Stimulated activated naive CD8-positive, alpha-beta T cell treated with anti-CD3 and anti-CD28 coated beads, Interleukin-15, amount 100 ng/mL, for 72 hours (primary cell): ENCODE results near the gene DNAJC21.
A peak's percentile ranks its signal among the peaks of the same experiment; 100 is the strongest.

Experiments used
- ATAC-seq: fragments of 150-1000 bp; cut with Tn5 transposase; 2 replicates; pipeline ENCODE4 v1.10.0; 2021; ENCODE audit warnings: mild to moderate bottlenecking, moderate library complexity
- DNase-seq, 2 donors: peaks; one replicate each; pipeline ENCODE4 v3.0.0; 2021 to 2022
- H3K27ac Mint-ChIP-seq, 2 donors: one replicate each; pipeline ENCODE4 v1.8.0; 2022; ENCODE audit warnings: mild to moderate bottlenecking in 2 of 2, mixed read lengths in 2 of 2, moderate library complexity in 2 of 2
- H3K27me3 Mint-ChIP-seq: one replicate; pipeline ENCODE4 v1.8.0; 2022; ENCODE audit warnings: mixed read lengths
- H3K4me1 Mint-ChIP-seq: one replicate; pipeline ENCODE4 v1.8.0; 2022; ENCODE audit warnings: mild to moderate bottlenecking, mixed read lengths
- H3K4me3 Mint-ChIP-seq, 2 donors: one replicate each; pipeline ENCODE4 v1.8.0; 2022; ENCODE audit warnings: mild to moderate bottlenecking in 2 of 2, mixed read lengths in 2 of 2, moderate library complexity in 1 of 2
- H3K9me3 Mint-ChIP-seq, 2 donors: one replicate each; pipeline ENCODE4 v1.8.0; 2022; ENCODE audit warnings: mixed read lengths in 2 of 2

The DNAJC21 gene

DNA sequence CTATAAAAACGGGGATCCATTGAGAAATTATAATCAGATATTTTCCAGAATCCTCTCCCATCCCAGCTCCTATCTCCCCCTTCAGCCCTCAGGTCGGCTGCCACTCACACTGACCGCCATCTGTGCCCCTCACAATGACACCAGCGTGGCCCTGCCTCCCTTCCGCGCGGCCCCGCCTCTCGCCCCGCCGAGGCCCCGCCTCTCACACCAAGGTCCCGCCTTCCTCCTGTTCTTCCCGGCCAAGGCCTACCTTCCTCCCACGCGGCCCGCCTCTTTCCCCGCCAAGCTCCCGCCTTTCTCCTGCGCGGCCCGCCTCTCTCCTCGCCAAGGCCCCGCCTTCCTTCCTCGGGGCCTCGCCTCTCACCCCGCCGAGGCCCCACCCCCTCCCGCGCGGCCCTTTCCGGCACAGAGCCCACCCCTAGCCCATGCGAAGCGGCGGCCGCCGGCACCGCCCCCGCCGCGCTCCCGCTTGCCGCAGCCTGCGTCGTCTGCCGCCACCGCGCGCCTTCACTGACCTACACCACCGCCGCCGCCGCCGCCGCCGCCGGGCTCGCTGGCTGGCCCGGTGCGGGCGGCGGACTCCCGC lies at the start of gene DNAJC21:
DNAJC21 (plus strand) TSS at position 426 of the 586 bp plus-strand sequence. CDS start 261 bp downstream, outside the sequence.
- Mint-ChIP-seq H3K4me3 (peak within 1 kb of the TSS; percentile 96 to 99), H3K9me3 (no peaks in the 10 kb centered on the region), H3K27ac (peak within 1 kb of the TSS; percentile 97 to 99), H3K4me1 (peaks cover 49% of the 10 kb centered on the region), H3K27me3 (no peaks in the 10 kb centered on the region)
- DNase-seq = peak; percentile 99
- peak; percentile 93 for ATAC-seq

DNA sequence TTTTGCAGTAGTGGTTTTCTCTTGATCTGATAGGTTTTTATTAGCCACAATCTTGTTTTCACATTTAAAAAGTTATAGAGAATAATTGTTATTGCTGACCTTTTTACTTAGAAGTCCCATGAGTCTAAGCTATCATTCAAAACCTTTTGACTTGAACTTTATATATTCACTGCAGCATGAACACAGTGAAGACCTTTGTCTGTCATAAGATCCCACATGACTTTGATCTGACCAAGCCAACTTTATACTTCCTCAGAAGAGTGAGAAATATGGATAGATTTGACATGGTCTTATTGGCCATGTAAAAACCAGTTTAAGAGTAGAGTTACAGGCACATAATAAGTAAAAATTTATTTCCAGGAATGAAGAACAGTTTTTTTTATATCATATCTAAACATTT lies 48.1 kb upstream of the DNAJC21 start:
- Mint-ChIP-seq H3K4me1 (no peaks in the 10 kb centered on the region), H3K4me3 (no peak overlapping the region), H3K9me3 (peaks cover 0 to 10% of the 10 kb centered on the region in 2 donors), H3K27ac (no peak overlapping the region), H3K27me3 (peaks cover 21% of the 10 kb centered on the region)
- ATAC-seq (no peak), DNase-seq (no peak)

DNA sequence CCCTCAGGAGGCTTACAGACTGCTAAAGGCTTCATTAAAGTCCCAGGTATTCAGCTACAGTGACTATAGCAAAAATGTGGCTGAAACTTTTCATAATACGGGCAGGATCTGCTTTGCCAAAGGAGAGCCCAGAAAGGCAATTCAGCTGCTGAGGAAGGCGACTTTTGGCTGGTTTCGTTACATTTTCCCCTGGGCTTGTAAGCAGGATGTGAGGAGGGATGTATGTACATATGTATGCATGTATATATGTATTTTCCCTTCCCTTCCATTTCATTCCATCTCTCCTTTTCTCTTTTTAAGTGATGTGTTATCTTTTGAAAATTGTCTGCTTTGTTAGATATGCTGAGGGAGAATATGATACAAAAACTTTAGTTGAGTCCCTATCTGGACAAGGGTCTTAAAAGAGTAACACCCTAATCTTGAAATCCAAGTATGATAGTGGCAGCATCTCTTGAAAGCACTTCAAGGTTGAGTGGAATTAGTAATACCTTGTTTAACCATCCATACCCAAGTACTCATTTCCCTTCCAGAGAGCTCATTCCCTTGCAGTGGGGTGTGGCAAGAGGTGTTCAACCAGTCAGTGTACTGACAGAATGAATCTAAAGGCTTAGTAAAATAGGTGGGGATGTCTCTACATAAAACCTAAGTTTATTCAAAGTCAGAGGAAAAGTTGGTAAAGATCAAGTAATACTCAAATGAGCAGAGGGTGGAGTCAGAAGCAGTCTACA lies 42.8 kb upstream of the DNAJC21 start:
- Mint-ChIP-seq H3K4me3 (no peak overlapping the region), H3K27me3 (peaks cover 21% of the 10 kb centered on the region), H3K9me3 (no peaks in the 10 kb centered on the region), H3K4me1 (no peaks in the 10 kb centered on the region), H3K27ac (no peak overlapping the region)
- ATAC-seq (no peak), DNase-seq (no peak)

DNA sequence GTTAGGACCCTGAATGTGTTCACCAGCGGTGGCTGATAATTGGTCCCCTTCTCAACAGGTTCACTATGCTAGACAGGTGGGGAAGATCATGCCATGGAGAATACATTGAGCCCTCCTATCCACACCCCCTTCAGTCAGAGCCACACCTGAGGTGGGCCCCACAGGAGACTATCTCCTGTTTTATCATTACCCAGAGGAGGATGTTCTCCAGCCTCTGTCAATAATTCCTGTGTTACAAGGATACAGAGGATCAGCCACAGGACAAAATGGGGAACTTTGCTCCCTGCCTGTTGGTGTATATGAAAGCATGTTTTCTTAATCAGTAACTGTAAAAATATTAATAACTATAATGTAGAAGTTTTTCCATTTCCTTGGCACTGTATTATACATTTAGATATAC lies 40.0 kb upstream of the DNAJC21 start:
- H3K27ac Mint-ChIP-seq = no peak overlapping the region
- no peak overlapping the region for H3K4me3 Mint-ChIP-seq
- H3K27me3 Mint-ChIP-seq = peaks cover under 1% of the 10 kb centered on the region
- H3K9me3 Mint-ChIP-seq = no peaks in the 10 kb centered on the region
- DNase-seq = no peak
- ATAC-seq = no peak
- H3K4me1 Mint-ChIP-seq = no peaks in the 10 kb centered on the region

DNA sequence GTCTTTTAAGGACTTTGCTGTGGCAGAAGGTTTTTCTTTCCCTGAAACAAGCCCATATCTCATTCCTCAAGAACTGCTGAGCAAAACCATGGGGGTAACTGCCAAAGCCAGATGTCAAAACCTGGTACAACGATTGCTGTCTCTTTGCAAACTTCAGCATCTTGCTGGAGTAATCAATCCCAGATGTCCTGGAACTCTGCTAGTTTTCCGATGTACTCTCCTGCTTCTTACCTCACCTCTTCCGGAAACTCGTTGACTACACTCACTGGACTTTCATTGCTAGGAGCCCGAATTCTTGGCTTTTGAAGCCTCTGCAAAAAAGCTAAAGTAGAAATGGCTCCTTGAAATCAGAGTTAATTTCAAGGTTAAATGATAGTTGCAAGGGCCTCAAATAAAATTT lies 37.4 kb upstream of the DNAJC21 start:
- H3K9me3 Mint-ChIP-seq = no peaks in the 10 kb centered on the region
- no peak for DNase-seq

DNA sequence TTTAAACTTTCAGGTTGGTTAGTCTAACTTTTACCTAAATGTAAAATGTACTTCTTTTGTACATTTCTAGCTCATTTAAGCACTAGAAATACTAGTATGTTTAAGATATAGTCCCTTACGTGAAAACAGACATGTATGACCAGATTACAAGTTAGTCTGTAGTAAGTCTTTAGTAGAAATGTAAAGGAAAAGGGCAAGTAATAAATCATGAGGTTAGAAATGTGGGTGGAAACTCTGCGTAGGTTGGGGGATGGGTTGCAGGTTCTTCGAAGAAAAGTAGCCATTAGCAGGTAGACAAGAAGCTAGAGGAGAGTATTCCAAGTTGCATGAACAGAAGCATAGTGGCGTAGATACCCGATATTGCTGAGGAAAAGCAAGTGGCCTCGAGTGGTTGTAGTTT lies 36.9 kb upstream of the DNAJC21 start:
- H3K9me3 Mint-ChIP-seq = no peaks in the 10 kb centered on the region
- H3K4me1 Mint-ChIP-seq = no peaks in the 10 kb centered on the region
- no peak overlapping the region for H3K27ac Mint-ChIP-seq
- no peak overlapping the region for H3K4me3 Mint-ChIP-seq
- no peaks in the 10 kb centered on the region for H3K27me3 Mint-ChIP-seq
- DNase-seq = no peak
- no peak for ATAC-seq

More for the DNA sequence above, 37.4 kb upstream of the DNAJC21 start:
- no peaks in the 10 kb centered on the region for H3K27me3 Mint-ChIP-seq
- no peaks in the 10 kb centered on the region for H3K4me1 Mint-ChIP-seq
- no peak overlapping the region for H3K27ac Mint-ChIP-seq
- H3K4me3 Mint-ChIP-seq = no peak overlapping the region
- no peak for ATAC-seq

DNA sequence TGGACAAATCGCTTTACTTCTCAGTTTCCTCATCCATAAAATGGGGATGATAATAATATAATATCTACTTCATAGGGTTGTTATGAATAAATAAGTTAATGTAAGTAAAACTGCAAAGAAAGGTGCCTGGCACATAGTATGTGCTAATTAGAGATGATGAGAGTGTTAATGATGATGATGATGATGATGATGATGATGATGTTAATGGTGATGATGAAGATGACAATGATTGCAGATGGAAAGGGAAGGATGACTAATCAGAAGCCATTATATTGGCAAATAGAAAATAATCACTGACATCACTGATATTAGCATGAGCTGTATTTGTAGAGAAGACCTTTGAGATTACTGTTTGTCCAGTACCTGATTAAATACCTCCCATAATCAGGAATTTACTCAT lies 34.6 kb upstream of the DNAJC21 start:
- ATAC-seq = no peak
- H3K9me3 Mint-ChIP-seq = no peaks in the 10 kb centered on the region
- H3K27me3 Mint-ChIP-seq = no peaks in the 10 kb centered on the region
- H3K27ac Mint-ChIP-seq = no peak overlapping the region
- H3K4me3 Mint-ChIP-seq = no peak overlapping the region
- no peak for DNase-seq
- no peaks in the 10 kb centered on the region for H3K4me1 Mint-ChIP-seq

DNA sequence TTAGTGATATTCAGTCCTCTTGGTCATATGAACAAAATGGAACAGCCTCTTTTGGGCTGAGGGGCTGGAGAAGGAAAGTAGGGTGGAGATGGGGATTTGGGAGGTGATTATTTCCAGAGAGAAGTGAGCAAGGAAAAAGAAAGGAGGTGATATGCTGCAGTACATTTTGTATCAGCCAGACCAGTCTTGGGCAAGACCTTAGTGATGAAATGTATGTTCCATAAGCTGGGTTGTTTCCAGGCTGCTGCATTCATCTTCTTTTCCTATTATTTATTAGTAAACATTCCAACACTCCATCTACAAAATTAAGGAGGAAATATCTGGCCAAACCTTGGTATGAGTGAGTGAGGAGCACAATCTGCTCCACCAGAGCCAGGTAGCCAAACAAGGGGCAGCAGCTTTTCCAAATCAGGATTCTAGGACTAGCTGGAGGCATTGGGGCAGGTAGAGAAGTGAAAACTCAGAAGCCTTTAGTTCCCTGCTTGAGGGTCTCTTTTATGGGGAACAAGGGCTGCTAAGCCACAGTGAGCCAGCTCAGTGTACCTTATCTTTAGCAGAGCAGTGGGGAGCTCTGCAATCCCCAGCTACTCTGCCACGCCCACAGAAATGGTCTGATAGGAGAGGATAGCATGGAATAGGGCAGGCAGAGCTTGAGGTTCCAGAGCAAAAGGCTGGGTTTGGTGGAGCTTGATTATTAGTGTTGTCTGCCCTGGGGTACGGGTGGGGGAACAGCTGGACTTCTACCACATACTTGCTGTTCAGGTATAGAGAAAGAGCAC lies 33.5 kb upstream of the DNAJC21 start:
- ATAC-seq = no peak
- H3K4me3 Mint-ChIP-seq = no peak overlapping the region

DNA sequence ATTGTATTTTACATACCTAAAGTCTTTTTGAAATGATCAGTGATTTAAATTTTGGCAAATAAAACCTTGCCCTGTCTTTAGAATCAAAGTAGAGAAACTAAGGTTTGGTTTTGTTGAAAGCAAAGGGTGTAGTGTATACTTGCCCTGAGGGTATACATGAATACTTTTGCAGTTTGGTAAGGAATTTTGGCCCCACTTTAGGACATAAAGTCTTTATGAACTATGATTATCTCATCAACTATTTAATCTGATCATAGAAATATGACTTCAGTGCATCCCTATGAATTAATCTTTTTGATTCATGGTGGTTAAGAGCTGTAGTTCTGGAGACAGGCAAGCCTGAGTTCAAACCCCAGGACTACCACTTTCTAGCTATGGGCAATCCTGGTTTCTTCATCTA lies 31.7 kb upstream of the DNAJC21 start:
- Mint-ChIP-seq H3K27me3 (no peaks in the 10 kb centered on the region), H3K4me3 (no peak overlapping the region), H3K27ac (no peak overlapping the region), H3K4me1 (no peaks in the 10 kb centered on the region), H3K9me3 (no peaks in the 10 kb centered on the region)
- ATAC-seq (no peak), DNase-seq (no peak)

More for the DNA sequence above, 33.5 kb upstream of the DNAJC21 start:
- Mint-ChIP-seq H3K9me3 (no peaks in the 10 kb centered on the region), H3K27me3 (no peaks in the 10 kb centered on the region), H3K27ac (peak overlapping the region in 1 of 2 donors; percentile 44), H3K4me1 (no peaks in the 10 kb centered on the region)
- no peak for DNase-seq

DNA sequence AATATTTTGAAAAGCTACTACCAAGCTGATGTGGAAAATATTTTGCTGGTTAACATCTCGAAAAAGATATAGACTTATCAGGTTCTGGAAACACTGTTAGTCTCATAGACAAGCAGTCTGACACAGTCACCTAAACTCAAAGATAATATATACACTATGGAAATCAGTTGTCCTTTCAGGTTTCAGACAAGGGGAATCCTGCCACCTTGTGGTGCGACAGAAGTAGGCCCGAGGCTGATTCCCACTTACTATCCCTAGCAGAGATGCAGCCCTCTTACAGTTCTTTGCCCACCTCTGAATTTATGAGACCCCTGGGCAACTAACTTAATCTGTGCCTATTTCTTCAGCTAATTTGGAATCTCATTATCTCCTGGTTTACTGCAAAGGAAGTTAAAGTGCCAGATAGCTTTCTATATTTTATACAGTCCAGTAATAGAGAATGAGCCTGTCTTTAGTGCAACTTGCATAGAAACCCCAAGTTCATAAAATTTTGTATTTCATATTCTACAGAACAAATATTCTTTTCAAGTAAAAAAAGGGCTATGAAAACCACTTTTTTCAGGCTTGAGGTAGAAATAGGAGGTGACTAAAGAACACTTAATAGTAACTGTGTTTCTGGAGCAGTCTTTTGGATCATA lies 31.0 kb upstream of the DNAJC21 start:
- Mint-ChIP-seq H3K27ac (no peak overlapping the region), H3K9me3 (no peaks in the 10 kb centered on the region), H3K4me1 (no peaks in the 10 kb centered on the region), H3K27me3 (no peaks in the 10 kb centered on the region), H3K4me3 (no peak overlapping the region)
- peak; percentile 82 for ATAC-seq
- DNase-seq = peak; percentile 37 to 50

DNA sequence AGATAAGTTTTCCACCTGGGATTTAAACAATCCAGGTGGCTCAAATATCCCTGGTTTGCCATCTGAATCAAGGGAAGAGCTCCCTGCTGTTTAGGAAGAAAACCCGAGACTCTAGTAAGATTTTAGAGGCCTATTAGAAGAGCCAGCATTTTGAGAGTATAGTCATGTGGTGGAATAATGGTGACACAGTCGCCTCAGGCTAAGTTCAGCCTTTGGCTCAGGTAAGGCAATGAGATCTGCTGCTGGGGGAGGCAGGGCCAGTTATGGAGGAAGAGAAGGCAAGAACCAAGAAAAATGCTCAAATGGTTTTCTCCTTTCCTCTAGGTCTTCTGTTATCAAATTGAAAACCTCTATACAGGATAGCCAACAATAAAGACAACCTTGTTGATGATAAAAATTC lies 30.3 kb upstream of the DNAJC21 start:
- no peaks in the 10 kb centered on the region for H3K9me3 Mint-ChIP-seq
- DNase-seq = no peak
- no peaks in the 10 kb centered on the region for H3K4me1 Mint-ChIP-seq
- H3K27ac Mint-ChIP-seq = no peak overlapping the region
- ATAC-seq = no peak
- no peak overlapping the region for H3K4me3 Mint-ChIP-seq
- H3K27me3 Mint-ChIP-seq = no peaks in the 10 kb centered on the region

DNA sequence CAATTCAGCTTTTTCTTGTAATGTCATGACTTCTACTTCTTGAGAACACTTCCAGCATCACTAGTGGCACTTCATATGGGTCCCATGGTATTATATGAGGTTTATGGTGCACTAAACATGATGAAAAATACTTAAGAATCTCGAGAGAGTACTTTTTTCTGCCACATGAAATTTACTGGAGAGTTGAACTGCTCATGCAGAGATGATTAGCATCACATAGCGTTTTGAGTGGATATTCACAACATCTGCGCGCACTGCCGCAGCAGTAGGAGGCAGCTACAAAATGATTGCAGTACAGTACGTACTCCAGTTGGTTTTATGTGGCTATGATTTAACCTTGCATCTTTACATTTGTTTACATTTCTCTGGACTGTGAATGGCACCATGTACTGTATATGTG lies 28.7 kb upstream of the DNAJC21 start:
- Mint-ChIP-seq H3K4me3 (no peak overlapping the region), H3K9me3 (no peaks in the 10 kb centered on the region), H3K27me3 (no peaks in the 10 kb centered on the region), H3K4me1 (no peaks in the 10 kb centered on the region), H3K27ac (no peak overlapping the region)
- ATAC-seq = no peak
- DNase-seq = no peak

DNA sequence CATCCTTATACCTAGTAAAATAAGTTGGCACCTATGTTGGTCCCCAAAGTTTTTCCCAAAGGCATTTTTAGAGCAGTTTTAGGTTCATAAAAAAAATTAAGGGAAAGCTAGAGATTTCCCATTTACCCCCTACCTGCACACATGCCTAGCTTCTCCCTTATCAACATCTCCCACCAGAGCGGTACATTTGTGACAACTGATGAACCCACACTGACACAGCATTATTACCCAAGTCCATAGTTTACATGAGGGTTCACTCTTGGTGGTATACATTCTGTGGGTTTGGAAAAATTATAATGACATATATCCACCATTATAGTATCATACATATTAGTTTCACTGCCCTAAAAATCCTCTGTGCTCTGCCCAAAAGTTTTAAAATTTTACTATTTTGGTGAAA lies 26.1 kb upstream of the DNAJC21 start:
- H3K27ac Mint-ChIP-seq = no peak overlapping the region
- H3K27me3 Mint-ChIP-seq = no peaks in the 10 kb centered on the region
- H3K4me1 Mint-ChIP-seq = no peaks in the 10 kb centered on the region
- no peaks in the 10 kb centered on the region for H3K9me3 Mint-ChIP-seq
- H3K4me3 Mint-ChIP-seq = no peak overlapping the region
- DNase-seq (no peak), ATAC-seq (no peak)

DNA sequence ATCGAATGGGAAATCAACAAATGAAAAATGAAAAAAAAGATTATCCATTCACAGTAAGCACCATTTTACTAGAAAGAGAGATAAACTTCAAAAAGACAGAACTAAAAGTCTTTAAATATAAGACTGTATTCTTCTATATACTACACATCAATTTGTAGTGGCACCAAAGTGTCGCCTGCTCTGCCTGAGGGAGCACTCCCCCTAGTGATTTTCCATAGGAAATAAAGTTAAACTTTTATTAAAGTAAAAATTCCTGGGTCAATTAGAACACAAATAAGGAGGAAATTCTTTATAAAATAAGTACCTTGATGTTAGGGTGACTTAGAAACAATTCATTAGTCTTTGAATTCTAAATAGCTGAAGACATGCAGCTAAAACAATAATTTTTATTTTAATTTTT lies 23.8 kb upstream of the DNAJC21 start:
- DNase-seq (no peak), ATAC-seq (no peak)
- Mint-ChIP-seq H3K9me3 (no peaks in the 10 kb centered on the region), H3K4me1 (no peaks in the 10 kb centered on the region), H3K27ac (no peak overlapping the region), H3K4me3 (no peak overlapping the region), H3K27me3 (no peaks in the 10 kb centered on the region)

DNA sequence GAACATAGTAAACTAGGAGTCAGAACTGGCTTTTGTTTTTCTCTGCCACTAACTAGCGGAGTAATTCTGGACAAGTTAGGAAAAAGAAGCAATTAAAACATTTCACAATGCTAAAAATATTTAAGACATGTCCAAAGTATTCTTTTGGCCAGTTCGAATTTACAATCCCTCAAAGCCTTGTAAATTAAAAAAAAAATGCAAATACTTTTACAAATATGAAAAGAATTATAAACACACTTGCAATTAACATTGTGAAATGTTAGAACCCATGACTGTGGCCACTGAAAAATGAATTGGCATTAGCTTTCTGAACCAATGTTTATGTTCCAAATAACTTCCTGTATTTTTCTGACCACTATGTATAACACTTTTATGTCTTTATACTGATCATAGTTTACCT lies 16.3 kb upstream of the DNAJC21 start:
- Mint-ChIP-seq H3K27ac (no peak overlapping the region), H3K4me3 (no peak overlapping the region), H3K27me3 (no peaks in the 10 kb centered on the region), H3K9me3 (no peaks in the 10 kb centered on the region), H3K4me1 (peaks cover 30% of the 10 kb centered on the region)
- ATAC-seq (no peak), DNase-seq (no peak)

DNA sequence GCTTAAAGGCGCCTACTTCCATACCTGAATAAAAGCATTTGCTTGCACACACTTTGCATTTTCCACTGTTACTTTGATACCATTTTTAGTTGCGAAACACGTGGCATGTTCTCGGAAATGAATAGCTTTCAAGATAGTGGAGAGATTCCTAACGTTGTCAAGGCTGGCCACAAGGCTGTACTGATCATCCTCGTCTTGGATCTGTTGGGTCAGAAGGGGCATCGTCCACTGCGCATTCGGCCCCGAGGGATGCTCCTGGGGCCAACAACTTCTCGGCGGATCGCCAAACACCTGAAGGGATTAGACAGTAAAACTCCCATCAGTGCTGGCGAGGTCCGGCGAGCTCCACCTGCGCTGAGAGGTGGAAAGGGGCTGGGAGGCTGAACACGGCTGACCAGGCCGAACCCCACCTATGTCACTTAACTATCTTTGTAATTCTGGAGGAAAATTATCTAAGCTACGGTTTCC lies 14.7 kb upstream of the DNAJC21 start:
- H3K27me3 Mint-ChIP-seq = no peaks in the 10 kb centered on the region
- peak in 1 of 2 donors; percentile 19 for DNase-seq
- peak; percentile 0 for ATAC-seq

More for the DNA sequence above, 14.7 kb upstream of the DNAJC21 start:
- Mint-ChIP-seq H3K9me3 (no peaks in the 10 kb centered on the region), H3K4me3 (no peak overlapping the region), H3K4me1 (peaks cover 35% of the 10 kb centered on the region), H3K27ac (no peak overlapping the region)
